ENCODE data around the gene FOXF2.
A peak's percentile ranks its signal among the peaks of the same experiment; 100 is the strongest.

Gene FOXF2

GRCh38 chr6:1379017-1379787, 10.2 kb upstream of the FOXF2 start:
- no peak for DNase-seq (ENCODE audit: low spot score)

DNA sequence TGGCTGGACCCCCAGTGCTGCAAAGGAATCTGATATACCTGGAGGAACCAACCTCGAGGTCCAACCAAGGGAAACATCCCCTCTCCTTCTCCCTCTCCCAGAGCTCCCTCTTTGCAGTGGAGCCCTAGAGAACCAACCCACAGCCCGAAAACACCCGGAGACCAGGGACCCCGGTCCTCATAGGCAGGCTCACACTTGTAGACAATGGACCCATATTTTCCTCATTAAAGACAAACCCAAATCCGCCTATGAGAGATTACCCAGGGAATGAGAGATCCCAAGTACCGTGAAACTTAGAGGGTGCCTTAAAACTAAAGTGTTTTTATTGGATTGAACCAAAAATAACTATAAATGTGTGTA, 9.6 kb upstream of the FOXF2 start:
- DNase-seq (ENCODE audit: low spot score), result no peak

DNA sequence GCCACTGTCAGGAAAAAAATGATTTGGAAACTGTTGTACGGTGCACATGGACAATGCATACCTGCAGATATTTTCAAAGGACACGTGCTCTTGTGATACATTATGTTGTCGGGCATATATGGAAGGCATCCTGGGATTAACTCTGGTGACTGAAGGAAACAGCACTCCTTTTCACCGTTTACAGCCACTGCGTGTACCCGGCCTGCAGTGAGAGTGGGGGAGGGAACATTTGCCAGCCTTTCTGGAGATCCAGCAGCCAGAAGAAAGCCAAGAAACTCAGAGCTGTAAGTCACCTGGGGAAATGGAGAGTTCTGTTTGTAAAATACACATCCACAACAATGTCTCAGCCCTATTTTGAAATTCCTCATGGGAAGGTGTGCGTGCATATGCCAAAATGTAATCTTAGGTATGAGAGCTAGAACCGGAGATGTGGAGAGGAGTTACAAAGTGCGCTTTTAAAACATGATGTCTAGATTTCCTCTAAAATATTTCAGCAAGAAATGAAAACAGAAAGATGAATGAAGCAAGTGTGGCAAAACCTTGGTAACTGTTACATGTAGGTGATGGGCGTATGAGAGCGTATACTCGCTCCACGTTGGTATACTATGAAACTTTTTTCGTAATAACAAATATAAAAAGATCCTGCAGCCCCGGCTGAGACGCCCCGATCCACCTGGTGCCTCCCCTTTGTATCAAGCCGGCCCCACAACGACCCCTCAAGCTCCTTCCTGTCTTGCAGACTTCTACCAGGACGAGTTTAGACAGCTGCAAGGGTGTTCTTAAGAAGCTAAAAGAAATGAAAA, 8.6 kb upstream of the FOXF2 start:
- no peak for DNase-seq (ENCODE audit: low spot score)

DNA sequence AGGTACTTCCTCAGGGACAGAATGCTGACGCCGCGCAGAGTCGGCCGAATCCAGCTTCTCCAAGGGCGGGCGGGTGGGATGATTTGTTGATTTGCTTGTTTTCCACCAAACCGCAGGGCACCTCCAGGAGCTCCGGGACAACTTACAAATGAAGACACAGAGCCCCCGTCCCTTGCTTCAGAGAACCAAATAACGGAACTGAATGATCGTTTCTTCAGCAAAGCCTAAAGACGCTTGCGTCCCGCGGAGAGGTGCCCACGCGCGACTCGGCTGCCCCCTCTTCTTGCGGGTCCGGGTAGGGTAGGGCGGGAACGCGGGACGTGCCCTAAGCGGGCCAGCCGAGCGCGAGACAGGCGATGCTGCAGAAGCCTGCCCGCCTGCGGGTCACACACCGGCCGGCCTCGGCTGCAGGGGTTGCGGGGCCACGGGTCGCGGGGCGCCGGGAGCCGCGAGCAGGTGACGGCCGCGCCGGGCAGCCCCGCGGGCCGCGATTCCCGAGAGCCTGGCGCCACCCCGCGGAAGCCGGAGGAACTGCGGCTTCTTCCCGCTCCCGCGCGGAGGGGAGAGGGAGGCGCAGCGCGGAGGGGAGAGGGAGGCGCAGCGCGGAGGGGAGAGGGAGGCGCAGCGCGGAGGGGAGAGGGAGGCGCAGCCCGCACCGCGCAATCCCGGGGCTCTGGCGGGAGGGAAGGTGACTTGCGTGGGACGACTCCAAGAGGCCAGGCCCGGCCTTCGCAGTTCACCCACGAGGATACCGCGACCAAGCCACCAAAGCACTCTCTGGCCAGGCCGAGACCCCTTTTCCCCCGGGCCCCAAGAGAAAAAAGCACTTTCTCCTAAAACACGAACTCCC, 7.7 kb upstream of the FOXF2 start:
- DNase-seq (ENCODE audit: low spot score), result peak; percentile 58

DNA sequence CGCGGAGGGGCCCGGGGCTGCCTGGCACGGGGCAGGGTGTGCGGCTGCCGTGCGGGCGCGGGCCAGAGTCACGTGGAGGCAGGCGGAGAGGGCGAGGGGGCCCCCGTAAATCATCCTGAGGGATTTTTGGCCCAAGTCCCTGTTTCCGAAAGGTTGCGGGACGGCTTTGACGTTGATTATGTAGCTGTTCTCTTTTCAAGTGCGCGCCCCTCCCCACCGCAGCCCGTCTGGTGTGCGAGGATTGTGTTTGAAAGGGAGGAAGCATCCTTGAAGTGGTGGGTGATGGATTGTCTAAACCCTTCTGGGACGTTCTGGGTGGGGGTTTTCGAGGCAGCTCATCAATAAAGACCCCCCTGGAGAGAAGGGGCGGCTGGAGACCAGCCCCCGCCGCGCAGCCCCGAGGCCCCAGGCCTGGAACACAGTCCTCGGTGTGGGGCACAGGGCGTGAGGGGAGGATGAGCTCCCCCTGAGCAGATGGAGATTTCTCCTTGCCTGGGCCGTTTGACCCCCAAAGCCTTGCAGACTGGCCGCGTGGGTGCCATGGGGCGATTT, 7.0 kb upstream of the FOXF2 start:
- DNase-seq (ENCODE audit: low spot score), result no peak

DNA sequence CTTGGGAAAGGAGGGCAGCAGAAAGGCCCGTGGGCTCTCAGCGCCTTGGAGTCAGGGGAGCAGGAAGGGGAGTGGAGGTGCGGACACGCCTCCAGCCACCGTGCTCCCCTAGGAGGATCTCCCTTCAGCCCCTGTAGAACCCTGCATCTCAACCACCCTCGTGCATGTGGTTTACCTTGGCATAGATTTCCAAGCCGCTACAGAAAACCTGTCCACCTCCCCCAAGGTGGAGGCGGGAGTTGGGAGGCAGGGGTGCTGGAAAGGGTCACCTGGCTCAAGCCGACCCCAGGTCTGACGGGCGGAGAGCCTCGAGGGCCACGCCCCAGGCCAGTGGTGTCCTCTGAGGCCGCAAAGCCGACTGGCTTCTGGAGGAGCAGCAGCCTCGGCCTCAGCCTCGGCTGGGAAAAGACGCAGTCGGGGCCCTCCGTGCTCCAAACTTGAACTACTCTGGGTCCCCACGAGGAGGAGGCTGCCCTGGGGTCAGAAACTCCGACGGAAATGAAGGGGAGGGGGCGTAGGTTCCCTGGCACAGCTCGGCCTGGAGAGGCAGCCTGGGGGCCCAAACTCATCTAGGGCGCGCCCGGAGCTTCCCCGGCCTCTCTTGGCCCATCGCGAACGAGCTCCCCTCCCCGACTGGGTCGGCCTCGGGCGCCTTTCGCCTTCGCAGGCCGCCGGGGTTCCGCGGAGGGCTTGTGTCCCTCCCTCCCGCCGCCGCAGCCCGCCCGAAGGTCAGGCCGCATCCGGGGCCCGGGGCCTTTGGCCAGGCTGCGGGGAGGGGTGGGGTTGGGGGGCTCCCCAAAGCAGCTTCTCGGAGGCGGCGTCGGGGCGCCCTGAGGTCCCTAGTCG, 6.3 kb upstream of the FOXF2 start:
- DNase-seq (ENCODE audit: low spot score), result no peak

- no peak for DNase-seq (ENCODE audit: low spot score)
Measured at GRCh38 chr6:1383729-1384548, 5.4 kb upstream of the FOXF2 start.

DNA sequence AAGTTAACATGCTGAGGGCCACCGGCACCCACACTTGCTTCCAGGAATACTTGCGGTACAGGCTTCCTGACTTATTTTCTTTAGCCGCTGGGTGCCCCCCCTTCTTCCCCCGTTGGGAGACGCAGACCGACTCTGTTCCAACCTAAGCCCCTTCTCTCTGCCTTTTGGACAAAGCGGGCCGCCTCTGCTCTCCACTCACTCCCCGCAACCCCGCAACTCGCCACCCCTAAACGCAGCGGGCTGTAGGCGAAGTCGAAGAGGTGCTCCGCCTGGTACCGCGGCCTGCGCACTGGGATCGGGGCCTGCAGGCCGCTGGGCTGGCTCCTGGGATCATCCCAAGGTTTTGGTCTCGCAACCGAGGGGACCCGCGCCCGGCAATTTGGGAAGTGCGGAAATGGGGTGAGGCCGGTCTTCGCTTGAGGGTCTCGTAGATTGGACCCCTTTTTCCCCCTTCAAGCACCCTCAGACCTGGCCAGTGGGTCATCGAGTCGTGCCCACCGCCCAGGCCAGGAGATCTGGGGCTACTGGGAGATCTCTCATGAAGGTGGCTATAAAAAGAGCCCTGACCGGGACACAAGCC, 4.7 kb upstream of the FOXF2 start:
- no peak for DNase-seq (ENCODE audit: low spot score)

DNA sequence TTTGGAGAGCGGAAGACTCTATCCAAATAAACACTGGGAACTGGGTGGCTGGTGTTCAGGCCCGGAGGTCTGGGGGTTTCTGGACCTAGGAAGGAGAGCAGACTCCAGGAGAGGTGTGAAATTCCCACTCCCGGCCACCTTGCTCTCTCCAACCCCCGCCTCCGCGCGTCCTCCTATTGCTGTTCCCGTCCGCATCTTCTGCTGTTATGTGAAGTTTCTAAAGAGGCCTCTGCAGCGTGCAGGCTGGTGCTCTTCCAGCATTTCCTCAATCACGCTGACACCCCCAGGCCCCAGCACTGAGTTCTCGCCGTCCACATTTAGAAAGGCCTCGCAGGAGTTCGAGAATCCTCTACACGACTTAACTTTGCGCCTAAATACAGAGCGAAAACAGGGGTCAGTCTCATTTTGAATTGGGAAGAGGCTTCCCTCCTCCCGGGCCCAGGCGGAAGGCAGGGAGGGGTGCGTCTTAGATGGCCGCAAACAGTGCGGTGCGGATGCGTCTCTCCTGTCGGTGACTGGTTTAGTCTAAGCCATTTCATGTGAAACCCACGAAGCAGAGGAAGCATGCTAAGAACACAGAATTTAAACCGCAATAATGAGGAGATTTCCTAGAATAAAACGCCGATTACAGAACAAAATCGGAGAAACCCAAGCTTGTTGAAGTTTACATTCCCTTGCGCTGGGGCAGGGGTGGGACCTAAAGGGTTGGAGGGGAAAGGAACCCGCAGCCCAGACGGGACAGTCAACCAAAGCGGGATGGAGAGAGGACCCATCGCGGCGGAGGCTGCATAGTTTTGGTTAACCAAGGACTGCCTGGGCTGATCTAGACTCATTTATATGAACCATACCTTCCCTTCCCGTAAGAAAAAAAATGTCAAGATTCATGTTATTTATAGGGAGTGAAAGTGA, 4.0 kb upstream of the FOXF2 start:
- no peak for DNase-seq (ENCODE audit: low spot score)

GRCh38 chr6:1386038-1386709, 3.2 kb upstream of the FOXF2 start:
- DNase-seq (ENCODE audit: low spot score), result no peak

DNA sequence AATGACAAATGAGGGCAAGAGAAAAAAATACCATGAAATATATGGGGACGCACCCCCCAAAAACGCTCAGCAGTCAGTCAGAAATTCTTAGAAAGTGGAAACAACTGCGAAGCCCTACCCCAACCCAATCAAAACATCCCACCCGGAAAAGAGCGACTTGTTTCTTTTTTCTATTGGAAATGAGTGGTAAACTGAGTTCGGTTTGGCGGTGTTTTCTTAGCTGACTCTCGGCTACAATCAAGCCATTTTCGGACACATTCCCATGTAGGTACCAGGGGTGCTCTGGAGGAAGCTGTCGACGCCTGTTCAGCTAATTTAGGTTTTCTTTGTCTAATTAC, 1.9 kb upstream of the FOXF2 start:
- DNase-seq (ENCODE audit: low spot score), result no peak

GRCh38 chr6:1387876-1388629, 1.3 kb upstream of the FOXF2 start:
- peak; percentile 33 for DNase-seq (ENCODE audit: low spot score)

DNA sequence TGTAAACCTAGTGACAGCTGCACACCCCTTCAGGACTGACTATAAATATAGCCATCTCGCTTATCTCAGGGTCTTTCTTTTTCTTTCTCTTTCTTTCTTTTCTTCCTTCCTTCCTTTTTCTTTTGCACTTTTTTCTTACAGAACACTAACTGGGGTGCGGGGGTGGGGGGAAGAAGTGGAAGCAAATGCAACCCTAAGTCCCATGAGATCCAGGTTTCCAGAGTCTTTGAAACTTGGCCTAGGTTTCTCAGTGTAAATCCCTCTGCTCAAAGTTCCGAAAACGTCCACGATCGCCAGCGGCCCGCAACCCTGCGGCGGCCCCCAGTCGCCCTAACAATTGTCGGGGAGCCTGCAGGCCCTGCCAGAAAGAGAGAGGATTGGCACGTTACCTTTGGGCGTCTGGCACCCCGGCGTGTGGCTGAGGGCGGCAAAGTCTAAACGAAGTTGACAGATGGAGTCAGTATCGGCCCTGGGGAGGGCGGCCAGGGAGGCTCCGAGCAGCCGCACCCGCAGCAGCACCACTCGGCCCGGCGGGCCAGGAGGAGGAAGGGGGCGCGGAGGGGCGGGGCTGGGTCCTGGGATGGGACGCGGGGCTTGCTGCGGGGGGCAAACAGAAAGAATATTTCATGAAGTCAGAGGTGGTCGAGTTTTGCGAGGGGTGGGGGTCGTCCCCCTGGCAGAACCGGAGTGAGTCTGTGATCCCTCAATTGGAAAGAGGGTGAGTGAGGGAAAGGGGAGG, 577 bp upstream of the FOXF2 start:
- DNase-seq (ENCODE audit: low spot score), result peak; percentile 32

- peak; percentile 51 for DNase-seq (ENCODE audit: low spot score)
Measured at GRCh38 chr6:1390133-1390945, 963 bp downstream of the FOXF2 start.

DNA sequence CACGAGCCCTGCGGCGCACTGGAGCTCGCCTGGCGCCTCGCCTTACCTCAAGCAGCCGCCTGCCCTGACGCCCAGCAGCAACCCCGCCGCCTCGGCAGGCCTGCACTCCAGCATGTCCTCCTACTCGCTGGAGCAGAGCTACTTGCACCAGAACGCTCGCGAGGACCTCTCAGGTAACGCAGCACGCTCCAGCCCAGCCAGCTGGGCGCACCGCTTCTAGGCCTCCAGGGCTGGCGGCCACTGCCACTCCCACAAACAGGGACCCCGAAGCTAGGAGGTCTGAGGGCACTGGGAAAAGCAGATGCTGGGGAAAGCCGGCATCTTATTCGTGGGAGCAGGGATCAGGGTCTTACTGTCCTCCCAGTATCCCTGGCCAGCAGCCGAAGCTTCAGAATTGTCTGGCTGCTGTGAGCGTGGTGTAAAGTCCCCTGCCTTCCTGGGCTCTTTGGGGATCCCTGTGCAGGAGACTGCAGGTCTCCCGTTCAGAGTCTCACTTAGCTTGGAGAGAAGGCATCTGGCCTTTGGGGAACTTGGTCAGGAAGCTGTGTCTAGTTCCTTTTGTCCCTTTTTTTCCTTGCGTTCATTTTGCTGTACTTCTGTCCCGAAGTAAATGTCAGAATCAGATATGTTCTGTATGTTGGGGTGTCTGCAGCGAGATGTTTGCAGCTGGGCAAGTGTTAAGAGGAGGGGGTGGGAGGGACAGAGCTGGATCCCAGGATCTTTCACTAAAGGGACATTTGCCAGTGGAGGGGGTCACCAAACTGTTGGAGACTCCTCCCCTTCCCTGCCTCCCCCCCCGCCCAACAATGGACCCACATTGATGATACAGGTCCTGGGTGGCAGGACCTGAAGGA, 1.8 kb downstream of the FOXF2 start:
- peak; percentile 50 for DNase-seq (ENCODE audit: low spot score)
